ENCODE results near the gene PP2D1.
"Not testable (repeated sequence)": the region's sequence is repeated elsewhere in the genome, so short reads cannot be mapped to it uniquely, and the experiment has no call there.

PP2D1 gene

DNA sequence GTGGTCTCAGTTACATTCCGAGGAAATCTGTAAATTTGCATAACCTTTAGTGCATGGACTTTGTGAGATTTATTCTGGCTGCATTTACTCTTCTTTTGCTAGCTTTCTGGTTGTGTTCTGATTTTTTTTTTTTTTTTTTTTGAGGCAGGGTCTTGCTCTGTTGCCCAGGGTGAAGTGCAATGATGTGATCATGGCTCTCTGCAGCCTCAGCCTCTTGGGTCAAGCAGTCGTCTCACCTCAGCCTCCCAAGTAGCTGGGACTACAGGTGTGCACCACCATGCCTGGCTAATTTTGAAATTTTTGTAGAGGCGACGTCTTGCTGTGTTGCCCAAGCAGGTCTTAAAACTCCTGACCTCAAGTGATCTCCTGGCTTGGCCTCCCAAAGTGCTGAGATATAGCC, 52.6 kb downstream of the PP2D1 start:
- H4K20me1 ChIP-seq (ENCODE audit: low read depth, low read length), result no peaks in the 10 kb centered on the region; the same call in 1 of the 2 replicates

DNA sequence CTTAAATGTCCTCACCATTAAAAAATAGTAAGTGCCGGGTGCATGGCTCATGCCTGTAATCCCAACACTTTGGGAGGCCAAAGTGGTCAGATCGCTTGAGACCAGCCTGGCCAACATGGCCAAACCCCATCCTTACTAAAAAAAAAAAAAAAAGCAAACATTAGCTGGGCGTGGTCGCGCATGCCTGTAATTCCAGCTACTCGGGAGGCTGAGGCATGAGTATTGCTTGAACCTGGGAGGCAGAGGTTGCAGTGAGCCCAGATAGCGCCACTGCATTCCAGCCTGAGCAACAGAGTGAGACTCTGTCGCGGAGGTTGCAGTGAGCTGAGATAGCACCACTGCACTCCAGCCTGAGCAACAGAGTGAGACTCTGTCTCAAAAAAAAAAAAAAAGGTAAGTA, 54.7 kb downstream of the PP2D1 start:
- not testable (repeated sequence) for H3K9ac ChIP-seq (ENCODE audit: low read length); H3K27ac ChIP-seq (ENCODE audit: low read depth, low read length); H4K20me1 ChIP-seq (ENCODE audit: low read depth, low read length); H3K27me3 ChIP-seq (ENCODE audit: low read length); H3K9me3 ChIP-seq (ENCODE audit: insufficient read depth, low read length); H3F3A ChIP-seq (ENCODE audit: insufficient read depth); H3K9me2 ChIP-seq (replicated peaks; ENCODE audit: insufficient read depth, low read length); H3K4me2 ChIP-seq (ENCODE audit: low read depth, low read length, poor library complexity, severe bottlenecking); H2AFZ ChIP-seq (ENCODE audit: low read depth, low read length, severe bottlenecking); H3K4me3 ChIP-seq (ENCODE audit: insufficient read depth, low read length, poor library complexity, severe bottlenecking)
- H3K79me2 ChIP-seq (ENCODE audit: insufficient read depth, low read length), result peaks cover 94% of the 10 kb centered on the region
- peaks cover 13% of the 10 kb centered on the region; the same call in 1 of the 2 replicates for H3K36me3 ChIP-seq (ENCODE audit: low read length)

More for the DNA sequence above, 52.6 kb downstream of the PP2D1 start:
- H3F3A ChIP-seq (ENCODE audit: insufficient read depth), result no peaks in the 10 kb centered on the region
- no peaks in the 10 kb centered on the region for H3K9me2 ChIP-seq (replicated peaks; ENCODE audit: insufficient read depth, low read length)
- no peak overlapping the region for H3K9ac ChIP-seq (ENCODE audit: low read length)
- no peaks in the 10 kb centered on the region for H3K9me3 ChIP-seq (ENCODE audit: insufficient read depth, low read length)
- H2AFZ ChIP-seq (ENCODE audit: low read depth, low read length, severe bottlenecking), result no peak overlapping the region
- no peaks in the 10 kb centered on the region for H3K27me3 ChIP-seq (ENCODE audit: low read length)
- peaks cover 94% of the 10 kb centered on the region for H3K79me2 ChIP-seq (ENCODE audit: insufficient read depth, low read length)
- TF ChIP-seq, protein P1, sequence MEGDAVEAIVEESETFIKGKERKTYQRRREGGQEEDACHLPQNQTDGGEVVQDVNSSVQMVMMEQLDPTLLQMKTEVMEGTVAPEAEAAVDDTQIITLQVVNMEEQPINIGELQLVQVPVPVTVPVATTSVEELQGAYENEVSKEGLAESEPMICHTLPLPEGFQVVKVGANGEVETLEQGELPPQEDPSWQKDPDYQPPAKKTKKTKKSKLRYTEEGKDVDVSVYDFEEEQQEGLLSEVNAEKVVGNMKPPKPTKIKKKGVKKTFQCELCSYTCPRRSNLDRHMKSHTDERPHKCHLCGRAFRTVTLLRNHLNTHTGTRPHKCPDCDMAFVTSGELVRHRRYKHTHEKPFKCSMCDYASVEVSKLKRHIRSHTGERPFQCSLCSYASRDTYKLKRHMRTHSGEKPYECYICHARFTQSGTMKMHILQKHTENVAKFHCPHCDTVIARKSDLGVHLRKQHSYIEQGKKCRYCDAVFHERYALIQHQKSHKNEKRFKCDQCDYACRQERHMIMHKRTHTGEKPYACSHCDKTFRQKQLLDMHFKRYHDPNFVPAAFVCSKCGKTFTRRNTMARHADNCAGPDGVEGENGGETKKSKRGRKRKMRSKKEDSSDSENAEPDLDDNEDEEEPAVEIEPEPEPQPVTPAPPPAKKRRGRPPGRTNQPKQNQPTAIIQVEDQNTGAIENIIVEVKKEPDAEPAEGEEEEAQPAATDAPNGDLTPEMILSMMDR (IDR thresholded peaks at IDR 0.05; ENCODE audit: insufficient read depth, low read length, poor library complexity, severe bottlenecking), result no peak
- no peak for TF ChIP-seq EZH2phosphoT487 (conservative IDR thresholded peaks at IDR 0.05; ENCODE audit: low read length)
- H3K27ac ChIP-seq (ENCODE audit: low read depth, low read length), result no peak overlapping the region
- peaks cover 5% of the 10 kb centered on the region; the same call in 1 of the 2 replicates for H3K36me3 ChIP-seq (ENCODE audit: low read length)
- H3K4me3 ChIP-seq (ENCODE audit: insufficient read depth, low read length, poor library complexity, severe bottlenecking), result no peak overlapping the region
- no peak overlapping the region for H3K4me2 ChIP-seq (ENCODE audit: low read depth, low read length, poor library complexity, severe bottlenecking)

DNA sequence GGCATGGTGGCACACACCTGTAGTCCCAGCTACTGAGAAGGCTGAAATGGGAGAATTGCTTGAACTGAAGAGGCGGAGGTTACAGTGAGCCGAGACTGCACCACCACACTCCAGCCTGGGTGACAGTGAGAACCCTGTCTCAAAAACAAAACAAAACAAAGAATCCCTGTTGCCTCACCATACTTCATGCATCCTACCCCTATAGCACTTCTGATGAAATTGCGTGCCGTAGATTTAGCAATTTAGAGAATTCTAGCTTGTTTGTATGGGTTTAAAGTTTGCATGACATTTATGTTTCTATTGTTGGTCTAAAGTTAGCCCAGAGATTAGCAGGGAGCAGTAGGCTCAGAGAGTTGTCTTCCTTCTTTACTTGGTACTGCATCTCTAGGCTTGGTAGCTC, 57.4 kb downstream of the PP2D1 start:
- H4K20me1 ChIP-seq (ENCODE audit: low read depth, low read length), result peaks cover 8% of the 10 kb centered on the region
- no peak overlapping the region for H3K27ac ChIP-seq (ENCODE audit: low read depth, low read length)
- TF ChIP-seq, protein P1 (IDR thresholded peaks at IDR 0.05; ENCODE audit: insufficient read depth, low read length, poor library complexity, severe bottlenecking), result no peak
- TF ChIP-seq EZH2phosphoT487 (conservative IDR thresholded peaks at IDR 0.05; ENCODE audit: low read length), result no peak
- H3K36me3 ChIP-seq (ENCODE audit: low read length), result peaks cover 23% of the 10 kb centered on the region; the same call in 1 of the 2 replicates
- H3K79me2 ChIP-seq (ENCODE audit: insufficient read depth, low read length), result peaks cover 93% of the 10 kb centered on the region
- no peak overlapping the region for H2AFZ ChIP-seq (ENCODE audit: low read depth, low read length, severe bottlenecking)
- H3K27me3 ChIP-seq (ENCODE audit: low read length), result no peaks in the 10 kb centered on the region
- H3K9me3 ChIP-seq (ENCODE audit: insufficient read depth, low read length), result no peaks in the 10 kb centered on the region
- no peak overlapping the region for H3K4me2 ChIP-seq (ENCODE audit: low read depth, low read length, poor library complexity, severe bottlenecking)
- H3K9ac ChIP-seq (ENCODE audit: low read length), result no peak overlapping the region
- 0 out of 2 replicates have a peak, but pooled peaks cover 4% of the 10 kb centered on the region for H3F3A ChIP-seq (ENCODE audit: insufficient read depth)
- H3K9me2 ChIP-seq (replicated peaks; ENCODE audit: insufficient read depth, low read length), result no peaks in the 10 kb centered on the region
- no peak overlapping the region for H3K4me3 ChIP-seq (ENCODE audit: insufficient read depth, low read length, poor library complexity, severe bottlenecking)

DNA sequence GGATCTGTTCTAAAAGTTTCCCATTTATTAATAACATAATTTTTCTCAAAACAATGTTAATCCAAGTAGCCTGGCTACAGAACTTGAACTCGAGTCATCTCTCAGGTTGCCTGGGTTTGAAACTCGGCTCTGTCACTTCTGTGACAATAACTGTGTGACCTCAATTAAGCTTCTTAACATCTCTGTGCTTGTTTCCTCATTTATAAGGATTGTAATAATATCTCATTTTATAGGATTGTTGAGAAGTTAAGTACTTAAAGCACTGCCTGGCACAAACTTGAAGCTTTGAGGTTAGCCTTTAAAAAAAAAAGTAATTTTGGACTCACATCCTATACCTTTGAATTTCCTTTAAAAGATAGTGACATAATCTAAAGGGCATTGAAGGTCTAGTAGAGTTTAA, 61.7 kb downstream of the PP2D1 start:
- TF ChIP-seq, protein P1 (IDR thresholded peaks at IDR 0.05; ENCODE audit: insufficient read depth, low read length, poor library complexity, severe bottlenecking), result no peak
- no peak for TF ChIP-seq EZH2phosphoT487 (conservative IDR thresholded peaks at IDR 0.05; ENCODE audit: low read length)
- H3K9ac ChIP-seq (ENCODE audit: low read length), result no peak overlapping the region
- H3K9me2 ChIP-seq (replicated peaks; ENCODE audit: insufficient read depth, low read length), result no peaks in the 10 kb centered on the region
- no peak overlapping the region for H3K27ac ChIP-seq (ENCODE audit: low read depth, low read length)
- H2AFZ ChIP-seq (ENCODE audit: low read depth, low read length, severe bottlenecking), result no peak overlapping the region
- H3K9me3 ChIP-seq (ENCODE audit: insufficient read depth, low read length), result no peaks in the 10 kb centered on the region
- no peak overlapping the region for H3K4me3 ChIP-seq (ENCODE audit: insufficient read depth, low read length, poor library complexity, severe bottlenecking)
- H3F3A ChIP-seq (ENCODE audit: insufficient read depth), result peaks cover 24% of the 10 kb centered on the region
- H3K79me2 ChIP-seq (ENCODE audit: insufficient read depth, low read length), result peaks cover 84% of the 10 kb centered on the region
- peaks cover 18% of the 10 kb centered on the region for H4K20me1 ChIP-seq (ENCODE audit: low read depth, low read length)
- H3K27me3 ChIP-seq (ENCODE audit: low read length), result no peaks in the 10 kb centered on the region
- H3K36me3 ChIP-seq (ENCODE audit: low read length), result peaks cover 23% of the 10 kb centered on the region; the same call in 1 of the 2 replicates
- H3K4me2 ChIP-seq (ENCODE audit: low read depth, low read length, poor library complexity, severe bottlenecking), result no peak overlapping the region
